Measurements from ENCODE around the gene RAB3GAP2.
"Not testable (repeated sequence)": the region's sequence is repeated elsewhere in the genome, so short reads cannot be mapped to it uniquely, and the experiment has no call there.

RAB3GAP2 gene

GRCh38 chr1:220224611-220225124 is 47.6 kb downstream of the RAB3GAP2 start:
- Histone ChIP-seq H3K4me1 (ENCODE audit: insufficient read depth, insufficient read length) (no peaks in the 10 kb centered on the region), H3K4me3 (ENCODE audit: insufficient read length, low read depth) (no peak overlapping the region), H3K36me3 (ENCODE audit: insufficient read depth, insufficient read length, low read length) (peaks cover 15% of the 10 kb centered on the region), H3K9me3 (ENCODE audit: insufficient read depth, low read length) (no peaks in the 10 kb centered on the region), H3K9ac (ENCODE audit: insufficient read length, low read depth) (no peak overlapping the region), H3K27me3 (ENCODE audit: insufficient read depth, insufficient read length) (no peaks in the 10 kb centered on the region)
- no peak for DNase-seq (ENCODE audit: low read depth, low spot score)
- TF ChIP-seq ZNF274 (IDR thresholded peaks at IDR 0.05; ENCODE audit: low read depth, low read length) (no peak), YY1 (IDR thresholded peaks at IDR 0.05; ENCODE audit: insufficient read depth, insufficient read length) (no peak), SUZ12 (IDR thresholded peaks at IDR 0.05; ENCODE audit: extremely low read depth, insufficient read depth, insufficient read length) (no peak)

- no peak overlapping the region for H3K9ac ChIP-seq (ENCODE audit: insufficient read length, low read depth)
- H3K4me3 ChIP-seq (ENCODE audit: insufficient read length, low read depth) = no peak overlapping the region
- DNase-seq (ENCODE audit: low read depth, low spot score) = no peak
- H3K4me1 ChIP-seq (ENCODE audit: insufficient read depth, insufficient read length) = no peaks in the 10 kb centered on the region
- no peaks in the 10 kb centered on the region for H3K27me3 ChIP-seq (ENCODE audit: insufficient read depth, insufficient read length)
- no peak for TF ChIP-seq SUZ12 (IDR thresholded peaks at IDR 0.05; ENCODE audit: extremely low read depth, insufficient read depth, insufficient read length)
- TF ChIP-seq YY1 (IDR thresholded peaks at IDR 0.05; ENCODE audit: insufficient read depth, insufficient read length) = no peak
- no peak for TF ChIP-seq ZNF274 (IDR thresholded peaks at IDR 0.05; ENCODE audit: low read depth, low read length)
- H3K36me3 ChIP-seq (ENCODE audit: insufficient read depth, insufficient read length, low read length) = peaks cover 15% of the 10 kb centered on the region
- no peaks in the 10 kb centered on the region for H3K9me3 ChIP-seq (ENCODE audit: insufficient read depth, low read length)
These were observed 48.2 kb downstream of the RAB3GAP2 start for GRCh38 chr1:220224033-220224432.

- H3K4me1 ChIP-seq (ENCODE audit: insufficient read depth, insufficient read length) = no peaks in the 10 kb centered on the region
- H3K9ac ChIP-seq (ENCODE audit: insufficient read length, low read depth) = no peak overlapping the region
- peaks cover 9% of the 10 kb centered on the region for H3K36me3 ChIP-seq (ENCODE audit: insufficient read depth, insufficient read length, low read length)
- DNase-seq (ENCODE audit: low read depth, low spot score) = no peak
- no peak overlapping the region for H3K4me3 ChIP-seq (ENCODE audit: insufficient read length, low read depth)
- no peaks in the 10 kb centered on the region for H3K27me3 ChIP-seq (ENCODE audit: insufficient read depth, insufficient read length)
- H3K9me3 ChIP-seq (ENCODE audit: insufficient read depth, low read length) = no peaks in the 10 kb centered on the region
- TF ChIP-seq YY1 (IDR thresholded peaks at IDR 0.05; ENCODE audit: insufficient read depth, insufficient read length) (no peak), SUZ12 (IDR thresholded peaks at IDR 0.05; ENCODE audit: extremely low read depth, insufficient read depth, insufficient read length) (no peak), ZNF274 (IDR thresholded peaks at IDR 0.05; ENCODE audit: low read depth, low read length) (no peak)
These were observed 49.3 kb downstream of the RAB3GAP2 start for GRCh38 chr1:220222939-220223338.

GRCh38 chr1:220221670-220222069 is 50.6 kb downstream of the RAB3GAP2 start:
- DNase-seq (ENCODE audit: low read depth, low spot score) = no peak
- no peaks in the 10 kb centered on the region for H3K4me1 ChIP-seq (ENCODE audit: insufficient read depth, insufficient read length)
- no peaks in the 10 kb centered on the region for H3K27me3 ChIP-seq (ENCODE audit: insufficient read depth, insufficient read length)
- H3K9me3 ChIP-seq (ENCODE audit: insufficient read depth, low read length) = no peaks in the 10 kb centered on the region
- TF ChIP-seq YY1 (IDR thresholded peaks at IDR 0.05; ENCODE audit: insufficient read depth, insufficient read length) (no peak), ZNF274 (IDR thresholded peaks at IDR 0.05; ENCODE audit: low read depth, low read length) (no peak), SUZ12 (IDR thresholded peaks at IDR 0.05; ENCODE audit: extremely low read depth, insufficient read depth, insufficient read length) (no peak)
- no peak overlapping the region for H3K4me3 ChIP-seq (ENCODE audit: insufficient read length, low read depth)
- peaks cover 7% of the 10 kb centered on the region for H3K36me3 ChIP-seq (ENCODE audit: insufficient read depth, insufficient read length, low read length)
- H3K9ac ChIP-seq (ENCODE audit: insufficient read length, low read depth) = no peak overlapping the region

- DNase-seq (ENCODE audit: low read depth, low spot score) = no peak
- H3K4me3 ChIP-seq (ENCODE audit: insufficient read length, low read depth) = no peak overlapping the region
- TF ChIP-seq ZNF274 (IDR thresholded peaks at IDR 0.05; ENCODE audit: low read depth, low read length) (no peak), SUZ12 (IDR thresholded peaks at IDR 0.05; ENCODE audit: extremely low read depth, insufficient read depth, insufficient read length) (no peak), YY1 (IDR thresholded peaks at IDR 0.05; ENCODE audit: insufficient read depth, insufficient read length) (no peak)
- no peaks in the 10 kb centered on the region for H3K4me1 ChIP-seq (ENCODE audit: insufficient read depth, insufficient read length)
- no peaks in the 10 kb centered on the region for H3K9me3 ChIP-seq (ENCODE audit: insufficient read depth, low read length)
- no peak overlapping the region for H3K9ac ChIP-seq (ENCODE audit: insufficient read length, low read depth)
- H3K27me3 ChIP-seq (ENCODE audit: insufficient read depth, insufficient read length) = no peaks in the 10 kb centered on the region
- peaks cover 6% of the 10 kb centered on the region for H3K36me3 ChIP-seq (ENCODE audit: insufficient read depth, insufficient read length, low read length)
These were observed 51.0 kb downstream of the RAB3GAP2 start for GRCh38 chr1:220221269-220221668.

- H3K9ac ChIP-seq (ENCODE audit: insufficient read length, low read depth); H3K4me1 ChIP-seq (ENCODE audit: insufficient read depth, insufficient read length); H3K9me3 ChIP-seq (ENCODE audit: insufficient read depth, low read length); H3K36me3 ChIP-seq (ENCODE audit: insufficient read depth, insufficient read length, low read length); H3K4me3 ChIP-seq (ENCODE audit: insufficient read length, low read depth); H3K27me3 ChIP-seq (ENCODE audit: insufficient read depth, insufficient read length); DNase-seq (ENCODE audit: low read depth, low spot score): not testable (repeated sequence)
These were observed 51.6 kb downstream of the RAB3GAP2 start for GRCh38 chr1:220220699-220221040.

- TF ChIP-seq ZNF274 (IDR thresholded peaks at IDR 0.05; ENCODE audit: low read depth, low read length) = no peak
- no peaks in the 10 kb centered on the region for H3K9me3 ChIP-seq (ENCODE audit: insufficient read depth, low read length)
- no peaks in the 10 kb centered on the region for H3K4me1 ChIP-seq (ENCODE audit: insufficient read depth, insufficient read length)
- no peaks in the 10 kb centered on the region for H3K27me3 ChIP-seq (ENCODE audit: insufficient read depth, insufficient read length)
- H3K36me3 ChIP-seq (ENCODE audit: insufficient read depth, insufficient read length, low read length) = peaks cover 6% of the 10 kb centered on the region
- no peak overlapping the region for H3K4me3 ChIP-seq (ENCODE audit: insufficient read length, low read depth)
- H3K9ac ChIP-seq (ENCODE audit: insufficient read length, low read depth) = no peak overlapping the region
- no peak for DNase-seq (ENCODE audit: low read depth, low spot score)
These were observed 52.2 kb downstream of the RAB3GAP2 start for GRCh38 chr1:220219865-220220698.
